Thyroid gland (tissue), 4 donors: ENCODE data around the gene STAT1.

ENCODE experiments used
- CTCF ChIP-seq, 6 experiments: fragments of 200-600 bp in 3 of 6; fragments of 450-650 bp in 3 of 6; sonication (generic) in 3 of 6; IDR thresholded peaks; one replicate each; pipeline ENCODE4 v1.5.1; 2016 to 2019; ENCODE audit warnings: antibody characterized with exemption in 6 of 6, mild to moderate bottlenecking in 2 of 6, inconsistent platforms in 1 of 6, moderate library complexity in 1 of 6
- POLR2A ChIP-seq, 2 donors: fragments of 450-650 bp; IDR thresholded peaks; one replicate each; pipeline ENCODE4 v1.6.1; 2017; ENCODE audit warnings: antibody characterized with exemption in 2 of 2, mild to moderate bottlenecking in 2 of 2, moderate library complexity in 1 of 2

- TF ChIP-seq CTCF (IDR thresholded peaks at IDR 0.05) (no peak), POLR2A (IDR thresholded peaks at IDR 0.05) (no peak)
These were observed 5.4 kb upstream of the STAT1 start for GRCh38 chr2:191019376-191019775.
